Naive thymus-derived CD4-positive, alpha-beta T cell (primary cell): ENCODE measurements around the gene PPP3R1. TPM values are rescaled to one million over a fixed set of nuclear protein-coding genes. Genes with fewer than 3 reads are reported as not detected.

Experiments
- ATAC-seq: fragments of 150-1000 bp; cut with Tn5 transposase; 2 replicates; pipeline ENCODE4 v1.10.0; 2021; ENCODE audit warnings: mild to moderate bottlenecking, moderate library complexity
- CTCF ChIA-PET: fragments of 350-600 bp; sonication (Branson Sonifier 250); formaldehyde crosslinking; loops from one replicate; lab custom pipeline; 2021; ENCODE audit warnings: antibody characterized with exemption; lab: Charles Lee
- POLR2A ChIA-PET: fragments of 350-600 bp; sonication (Branson Sonifier 250); formaldehyde crosslinking; loops from one replicate; lab custom pipeline; 2021; ENCODE audit warnings: antibody characterized with exemption, inconsistent platforms; lab: Charles Lee
- DNase-seq, 9 donors: peaks; one replicate each; pipeline versions ENCODE4 v3.0.0 to v3.0.0-alpha.2; 2020 to 2022; ENCODE audit warnings: mixed read lengths in 1 of 9
- H3K27ac ChIP-seq: one replicate; pipeline ENCODE4 v1.7.0; 2013; ENCODE audit warnings: mild to moderate bottlenecking, low read depth, low read length, moderate library complexity
- H3K27me3 ChIP-seq, 2 donors: one replicate each; pipeline ENCODE4 v1.7.0; 2013; ENCODE audit warnings: low read length in 2 of 2, mild to moderate bottlenecking in 2 of 2, moderate library complexity in 2 of 2; ENCODE audit not compliant: control insufficient read depth in 2 of 2, insufficient read depth in 2 of 2
- H3K36me3 ChIP-seq, 3 experiments: 1 replicate in 2 of 3; 2 replicates in 1 of 3; pipeline ENCODE4 v1.7.0; 2013; ENCODE audit warnings: low read length in 3 of 3, mild to moderate bottlenecking in 3 of 3, moderate library complexity in 1 of 3; ENCODE audit not compliant: insufficient read depth in 3 of 3, control insufficient read depth in 2 of 3
- H3K4me1 ChIP-seq, 2 donors: one replicate each; pipeline ENCODE4 v1.7.0; 2013; ENCODE audit warnings: low read length in 2 of 2, mild to moderate bottlenecking in 2 of 2, moderate library complexity in 1 of 2; ENCODE audit not compliant: control insufficient read depth in 2 of 2, insufficient read depth in 2 of 2
- H3K4me3 ChIP-seq: 2 replicates; pipeline ENCODE4 v1.7.0; 2013; ENCODE audit warnings: mild to moderate bottlenecking, low read length
- H3K9me3 ChIP-seq, 3 experiments: 1 replicate in 2 of 3; 2 replicates in 1 of 3; pipeline ENCODE4 v1.7.0; 2013; ENCODE audit warnings: low read length in 3 of 3; ENCODE audit not compliant: control insufficient read depth in 2 of 3
- H3K27ac Mint-ChIP-seq, 9 donors: one replicate each; pipeline ENCODE4 v1.8.0; 2020 to 2022; ENCODE audit warnings: mixed read lengths in 9 of 9, mild to moderate bottlenecking in 8 of 9, moderate library complexity in 5 of 9, inconsistent platforms in 2 of 9
- H3K27me3 Mint-ChIP-seq, 5 donors: one replicate each; pipeline ENCODE4 v1.8.0; 2021 to 2022; ENCODE audit warnings: mixed read lengths in 5 of 5, mild to moderate bottlenecking in 1 of 5
- H3K36me3 Mint-ChIP-seq, 5 donors: one replicate each; pipeline ENCODE4 v1.8.0; 2020 to 2022; ENCODE audit warnings: mixed read lengths in 5 of 5, mild to moderate bottlenecking in 3 of 5, inconsistent platforms in 1 of 5
- H3K4me1 Mint-ChIP-seq, 7 donors: one replicate each; pipeline ENCODE4 v1.8.0; 2020 to 2022; ENCODE audit warnings: mixed read lengths in 7 of 7, mild to moderate bottlenecking in 3 of 7, inconsistent platforms in 1 of 7
- H3K4me3 Mint-ChIP-seq, 10 donors: one replicate each; pipeline ENCODE4 v1.8.0; 2020 to 2022; ENCODE audit warnings: mild to moderate bottlenecking in 10 of 10, mixed read lengths in 10 of 10, moderate library complexity in 6 of 10, inconsistent platforms in 2 of 10
- H3K9me3 Mint-ChIP-seq, 11 donors: one replicate each; pipeline ENCODE4 v1.8.0; 2020 to 2022; ENCODE audit warnings: mixed read lengths in 11 of 11, mild to moderate bottlenecking in 4 of 11, inconsistent platforms in 1 of 11, moderate library complexity in 1 of 11
- intact Hi-C, 2 donors: fragments of 100-400 bp; cut with micrococcal nuclease; formaldehyde crosslinking; loops; one replicate each; pipeline ENCODE4 v1.15.1; 2023
- polyA plus RNA-seq, 2 donors: library from polyadenylated mRNA; unstranded; fragments of 300-500 nt; fragmentation: Illumina TruSeq; gene quantifications; one replicate each; pipeline ENCODE4 v1.2.3, GENCODE V29; 2021
- total RNA-seq, 6 experiments: library from RNA in 5 of 6; stranded (reverse) in 5 of 6; gene quantifications; 1 replicate in 5 of 6; 2 replicates in 1 of 6; pipeline ENCODE4 v1.2.3 and lab custom pipeline; 2021 to 2026

PPP3R1 gene
- total and polyA plus RNA-seq, 7 experiments from 2014 or later: 2.6 to 78.2 (median 64.2) TPM

GRCh38 chr2:68157402-68158133, 94.8 kb downstream of the PPP3R1 start, which contains the start of gene PNO1:
PNO1 (plus strand) TSS chr2:68157888; CDS start chr2:68157935, 47 bp downstream.
- intact Hi-C loops: loop anchor here (1.0 to 10.0 kb wide), 9 partner anchors 35 to 760 kb away; partner anchors contain the start of genes APLF (in 2 of the 2), C1D (in 2 of the 2), FBXO48 (in 2 of the 2) and PPP3R1 (in 2 of the 2)
- ChIA-PET POLR2A (interaction anchor here (0.6 to 2.2 kb wide), 8 partner anchors 10 to 97 kb away, joined by 3 to 31 read pairs (median 6); partner anchors contain the start of genes C1D and PPP3R1), CTCF (interaction anchor here (0.8 to 1.9 kb wide), 4 partner anchors 36 to 128 kb away, joined by 3 to 7 read pairs (median 4); no protein-coding TSS in a partner anchor)
- Histone ChIP-seq H3K36me3 (peaks cover 3 to 32% (median 6%) of the 10 kb centered on the region in 3 experiments), H3K4me1 (peaks cover 19 to 38% of the 10 kb centered on the region in 2 donors), H3K27ac (peak within 1 kb of the TSS; percentile 87), H3K27me3 (no peaks in the 10 kb centered on the region), H3K9me3 (no peaks in the 10 kb centered on the region), H3K4me3 (peak within 1 kb of the TSS; percentile 93)
- Mint-ChIP-seq H3K27me3 (no peaks in the 10 kb centered on the region), H3K4me1 (peaks cover 30 to 72% (median 58%) of the 10 kb centered on the region in 7 donors), H3K36me3 (peaks cover 12 to 22% (median 16%) of the 10 kb centered on the region in 5 donors), H3K9me3 (peaks cover 0 to 3% (median 0%) of the 10 kb centered on the region in 11 donors), H3K27ac (peak within 1 kb of the TSS; percentile 96 to 100 (median 99)), H3K4me3 (peak within 1 kb of the TSS; percentile 84 to 99 (median 94))
- peak; percentile 98 for ATAC-seq
- DNase-seq: peak; percentile 95 to 100 (median 98)

GRCh38 chr2:68157002-68157401, 95.3 kb downstream of the PPP3R1 start:
- Mint-ChIP-seq H3K36me3 (peaks cover 7 to 16% (median 13%) of the 10 kb centered on the region in 5 donors), H3K27ac (peak overlapping the region; percentile 96 to 100 (median 99)), H3K4me1 (peaks cover 33 to 77% (median 58%) of the 10 kb centered on the region in 7 donors), H3K9me3 (peaks cover 0 to 3% (median 0%) of the 10 kb centered on the region in 11 donors), H3K27me3 (no peaks in the 10 kb centered on the region), H3K4me3 (peak overlapping the region; percentile 84 to 99 (median 94))
- H3K9me3 ChIP-seq: no peaks in the 10 kb centered on the region
- no peaks in the 10 kb centered on the region for H3K27me3 ChIP-seq
- peaks cover 0 to 27% (median 5%) of the 10 kb centered on the region in 3 experiments for H3K36me3 ChIP-seq
- peak overlapping the region; percentile 93 for H3K4me3 ChIP-seq
- ChIA-PET CTCF (interaction anchor here (0.8 to 1.9 kb wide), 4 partner anchors 35 to 128 kb away, joined by 3 to 7 read pairs (median 4); no protein-coding TSS in a partner anchor), POLR2A (interaction anchor here (1.0 to 2.2 kb wide), 5 partner anchors 11 to 97 kb away, joined by 6 to 31 read pairs (median 8); partner anchors contain the start of genes C1D and PPP3R1)
- peaks cover 19 to 43% of the 10 kb centered on the region in 2 donors for H3K4me1 ChIP-seq
- ATAC-seq (peak; percentile 41), DNase-seq (peak in 1 of 9 donors; percentile 9)
- intact Hi-C loops: loop anchor here (1.0 to 10.0 kb wide), 9 partner anchors 34 to 760 kb away; partner anchors contain the start of genes APLF (in 2 of the 2), C1D (in 2 of the 2), FBXO48 (in 2 of the 2) and PPP3R1 (in 2 of the 2)
- H3K27ac ChIP-seq: peak overlapping the region; percentile 87

- ChIA-PET POLR2A (interaction anchor here (1.9 to 2.2 kb wide), 2 partner anchors 13 to 95 kb away, joined by 8 to 31 read pairs; partner anchors contain the start of gene PPP3R1), CTCF (interaction anchor here (0.6 to 1.9 kb wide), 3 partner anchors 31 to 129 kb away, joined by 3 to 6 read pairs (median 3); no protein-coding TSS in a partner anchor)
- Mint-ChIP-seq H3K27me3 (no peaks in the 10 kb centered on the region), H3K36me3 (peaks cover 7 to 14% (median 12%) of the 10 kb centered on the region in 5 donors), H3K27ac (peak overlapping the region; percentile 96 to 100 (median 99)), H3K9me3 (peaks cover 0 to 3% (median 0%) of the 10 kb centered on the region in 11 donors), H3K4me1 (peaks cover 37 to 83% (median 63%) of the 10 kb centered on the region in 7 donors), H3K4me3 (peak overlapping the region; percentile 84 to 99 (median 94))
- ATAC-seq (no peak), DNase-seq (no peak)
- H3K9me3 ChIP-seq: no peaks in the 10 kb centered on the region
- H3K27me3 ChIP-seq: no peaks in the 10 kb centered on the region
- peaks cover 0 to 21% (median 0%) of the 10 kb centered on the region in 3 experiments for H3K36me3 ChIP-seq
- peak overlapping the region; percentile 87 for H3K27ac ChIP-seq
- H3K4me3 ChIP-seq: peak overlapping the region; percentile 93
- H3K4me1 ChIP-seq: peaks cover 19 to 43% of the 10 kb centered on the region in 2 donors
- intact Hi-C loops: loop anchor here in 1 of 2 donors (2.0 to 10.0 kb wide), 5 partner anchors 34 to 759 kb away; partner anchors contain the start of genes APLF, ARHGAP25, ETAA1 and FBXO48
These were observed 95.9 kb downstream of the PPP3R1 start for GRCh38 chr2:68156419-68156818.

- ChIA-PET CTCF (no interaction called here), POLR2A (interaction anchor here (1.6 kb wide), 1 partner anchor 99 kb away, joined by 3 read pairs; no protein-coding TSS in a partner anchor)
- Histone ChIP-seq H3K27me3 (no peaks in the 10 kb centered on the region), H3K4me3 (no peak overlapping the region), H3K27ac (no peak overlapping the region), H3K9me3 (no peaks in the 10 kb centered on the region), H3K36me3 (peaks cover 0 to 13% (median 0%) of the 10 kb centered on the region in 3 experiments), H3K4me1 (peaks cover 19 to 43% of the 10 kb centered on the region in 2 donors)
- DNase-seq (no peak), ATAC-seq (no peak)
- Mint-ChIP-seq H3K36me3 (peaks cover 5 to 10% (median 7%) of the 10 kb centered on the region in 5 donors), H3K27me3 (no peaks in the 10 kb centered on the region), H3K9me3 (no peaks in the 10 kb centered on the region), H3K4me3 (peak overlapping the region; percentile 14 to 95 (median 54)), H3K27ac (peak overlapping the region in 2 of 9 donors; percentile 96 to 99), H3K4me1 (peaks cover 40 to 86% (median 66%) of the 10 kb centered on the region in 7 donors)
- intact Hi-C loops: loop anchor here in 1 of 2 donors (2.0 to 10.0 kb wide), 5 partner anchors 33 to 758 kb away; partner anchors contain the start of genes APLF, ARHGAP25, ETAA1 and FBXO48
These were observed 96.7 kb downstream of the PPP3R1 start for GRCh38 chr2:68155618-68156017.

- intact Hi-C loops: loop anchor here in 1 of 2 donors (10.0 kb wide), 1 partner anchor 582 kb away; the partner anchor contains the start of gene ARHGAP25
- DNase-seq: peak in 5 of 9 donors; percentile 3 to 22 (median 12)
- peak overlapping the region in 8 of 9 donors; percentile 58 to 94 (median 88) for H3K27ac Mint-ChIP-seq
These were observed 99.5 kb downstream of the PPP3R1 start for GRCh38 chr2:68152681-68153347.

More at GRCh38 chr2:68152681-68153347, 99.5 kb downstream of the PPP3R1 start:
- Histone ChIP-seq H3K4me3 (no peak overlapping the region), H3K9me3 (no peaks in the 10 kb centered on the region), H3K4me1 (peaks cover 7 to 29% of the 10 kb centered on the region in 2 donors), H3K27me3 (no peaks in the 10 kb centered on the region), H3K27ac (peak overlapping the region; percentile 67), H3K36me3 (peaks cover 0 to 5% (median 0%) of the 10 kb centered on the region in 3 experiments)
- peaks cover 0 to 16% (median 2%) of the 10 kb centered on the region in 5 donors for H3K36me3 Mint-ChIP-seq
- ChIA-PET POLR2A (interaction anchor here (0.6 to 1.6 kb wide), 5 partner anchors 13 to 100 kb away, joined by 3 to 4 read pairs (median 3); partner anchors contain the start of genes C1D and PPP3R1), CTCF (interaction anchor here (0.6 to 1.7 kb wide), 10 partner anchors 9 to 289 kb away, joined by 3 to 9 read pairs (median 4); no protein-coding TSS in a partner anchor)
- no peak for ATAC-seq
- H3K4me1 Mint-ChIP-seq: peaks cover 35 to 67% (median 53%) of the 10 kb centered on the region in 7 donors
- no peaks in the 10 kb centered on the region for H3K27me3 Mint-ChIP-seq
- H3K9me3 Mint-ChIP-seq: no peaks in the 10 kb centered on the region
- H3K4me3 Mint-ChIP-seq: peak overlapping the region; percentile 24 to 81 (median 68)
